K562 (cell line): ENCODE results near the gene NINJ2. TPM values are rescaled to one million over a fixed set of nuclear protein-coding genes. Genes with fewer than 3 reads are reported as not detected.

Source experiments
- ATAC-seq: fragments of 200-7000 bp; cut with Tn5 transposase; 3 replicates; pipeline ENCODE4 v1.9.1; 2020; ENCODE audit warnings: moderate library complexity
- BruUV-seq: library from RNA; stranded (reverse); fragments of 400-500 nt; replicated peaks from 2 replicates; lab custom pipeline; 2021; lab: Mats Ljungman, UMichigan
- CTCF ChIA-PET: fragments of 300-600 bp; formaldehyde crosslinking; extraction: SDS; loops from one replicate; lab custom pipeline; 2021; ENCODE audit warnings: low intra/inter-chr PET ratio; lab: Yijun Ruan, JAX
- POLR2A ChIA-PET: fragments of 300-600, 350-650 bp; sonication (Branson Sonifier 250); formaldehyde crosslinking; extraction: SDS; loops from one replicate; lab custom pipeline; 2021; ENCODE audit warnings: antibody characterized with exemption, inconsistent platforms; lab: Yijun Ruan, JAX
- DNase-seq, 4 experiments: peaks; one replicate each; pipeline versions ENCODE4 v3.0.0 to v3.0.0-alpha.2; 2011 to 2018; ENCODE audit warnings: low spot score in 3 of 4, mixed read lengths in 3 of 4; ENCODE audit errors: extremely low read depth in 1 of 4
- FAIRE-seq: peaks from 2 replicates; lab custom pipeline; 2011; peaks lifted over from hg19 to GRCh38; lab: Jason Lieb, UNC
- H2AFZ ChIP-seq: 2 replicates; pipeline ENCODE4 v1.6.0; 2011; ENCODE audit warnings: low read depth, low read length, control low read depth, inconsistent platforms
- H3K27ac ChIP-seq: fragments of 200-600 bp; 3 replicates; pipeline ENCODE4 v1.8.0; 2011; ENCODE audit warnings: low read depth, mild to moderate bottlenecking, control low read depth, inconsistent platforms, low read length, moderate library complexity, mixed read lengths; ENCODE audit errors: extremely low read depth
- H3K27me3 ChIP-seq, 2 experiments: fragments of 300-600 bp in 1 of 2; 2 replicates in 1 of 2; 3 replicates in 1 of 2; pipeline versions ENCODE4 v1.6.0 to v1.8.0; 2011; ENCODE audit warnings: inconsistent platforms in 2 of 2, low read length in 2 of 2, mild to moderate bottlenecking in 1 of 2, mixed read lengths in 1 of 2, moderate library complexity in 1 of 2; ENCODE audit not compliant: control insufficient read depth in 2 of 2, insufficient read depth in 2 of 2
- H3K36me3 ChIP-seq: fragments of 300-600 bp; 3 replicates; pipeline ENCODE4 v1.8.0; 2011; ENCODE audit warnings: mild to moderate bottlenecking, low read length, inconsistent platforms; ENCODE audit not compliant: control insufficient read depth, insufficient read depth
- H3K4me1 ChIP-seq, 2 experiments: fragments of 200-600 bp in 1 of 2; replicated peaks in 1 of 2; 2 replicates in 1 of 2; 3 replicates in 1 of 2; pipeline versions ENCODE4 v1.5.1 to v1.8.0; 2011; ENCODE audit warnings: inconsistent platforms in 2 of 2, low read length in 2 of 2, mild to moderate bottlenecking in 1 of 2, mixed read lengths in 1 of 2, moderate library complexity in 1 of 2; ENCODE audit not compliant: control insufficient read depth in 2 of 2, insufficient read depth in 2 of 2
- H3K4me2 ChIP-seq: 2 replicates; pipeline ENCODE4 v1.6.1; 2011; ENCODE audit warnings: low read length, control low read depth, inconsistent platforms, mixed read lengths; ENCODE audit not compliant: insufficient read depth
- H3K4me3 ChIP-seq: fragments of 200-600 bp; sonication (generic), shearing (Covaris generic); 2 replicates; pipeline ENCODE4 v1.5.1; 2016; ENCODE audit warnings: control low read depth, inconsistent platforms
- H3K79me2 ChIP-seq: fragments of 200-600 bp; 3 replicates; pipeline ENCODE4 v1.8.0; 2011; ENCODE audit warnings: low read length, inconsistent platforms; ENCODE audit not compliant: control insufficient read depth, insufficient read depth
- H3K9ac ChIP-seq, 2 experiments: 2 replicates each; pipeline versions ENCODE4 v1.6.0 to v1.6.1; 2011; ENCODE audit warnings: low read depth in 2 of 2, low read length in 2 of 2, control low read depth in 1 of 2, inconsistent platforms in 1 of 2, mild to moderate bottlenecking in 1 of 2, mixed read lengths in 1 of 2; ENCODE audit not compliant: insufficient read depth in 1 of 2
- H3K9me1 ChIP-seq: one replicate; pipeline ENCODE4 v1.6.0; 2011; ENCODE audit warnings: inconsistent platforms, mild to moderate bottlenecking, low read length, moderate library complexity; ENCODE audit not compliant: control insufficient read depth, insufficient read depth
- H3K9me3 ChIP-seq: replicated peaks from 2 replicates; pipeline ENCODE4 v1.5.1; 2011; ENCODE audit warnings: low read depth, low read length, inconsistent platforms; ENCODE audit not compliant: control insufficient read depth, insufficient read depth
- H4K20me1 ChIP-seq: replicated peaks from 2 replicates; pipeline ENCODE4 v1.6.1; 2011; ENCODE audit warnings: low read length, inconsistent platforms, mixed read lengths; ENCODE audit not compliant: control insufficient read depth, insufficient read depth
- ATF6 ChIP-seq: sonication (generic); formaldehyde crosslinking; IDR thresholded peaks from 2 replicates; pipeline ENCODE4 v1.4.0; 2020; ENCODE audit warnings: mild to moderate bottlenecking, missing genetic modification reagents
- BCOR ChIP-seq: fragments of 450-650 bp; IDR thresholded peaks from 2 replicates; pipeline ENCODE4 v1.6.1; 2016
- CBX1 ChIP-seq: sonication (generic); IDR thresholded peaks from 2 replicates; pipeline ENCODE4 v1.6.1; 2016; ENCODE audit warnings: antibody characterized with exemption, low read depth, mild to moderate bottlenecking
- CREB5 ChIP-seq: fragments of 250-450 bp; sonication (Bioruptor Pico); IDR thresholded peaks from 2 replicates; pipeline ENCODE4 v1.5.0; 2020; ENCODE audit warnings: mild to moderate bottlenecking
- ETV1 ChIP-seq: fragments of 450-650 bp; conservative IDR thresholded peaks from 2 replicates; pipeline ENCODE4 v1.6.1; 2016; ENCODE audit warnings: missing genetic modification characterization, control low read depth, low read depth, missing compliant biosample characterization
- EWSR1 ChIP-seq: fragments of 450-650 bp; IDR thresholded peaks from 2 replicates; pipeline ENCODE4 v1.6.1; 2018; ENCODE audit warnings: borderline replicate concordance, mild to moderate bottlenecking, low read depth, moderate library complexity; ENCODE audit not compliant: partially characterized antibody
- HMG20B ChIP-seq: fragments of 250-450 bp; sonication (Bioruptor Pico); IDR thresholded peaks from 2 replicates; pipeline ENCODE4 v1.5.0; 2021; ENCODE audit warnings: mild to moderate bottlenecking
- MEF2A ChIP-seq: IDR thresholded peaks from 2 replicates; pipeline ENCODE4 v1.6.1; 2011; ENCODE audit warnings: low read depth, mild to moderate bottlenecking, low read length, moderate library complexity; ENCODE audit not compliant: control insufficient read depth
- RBM25 ChIP-seq: fragments of 200-400 bp; formaldehyde crosslinking; IDR thresholded peaks from 2 replicates; pipeline ENCODE4 v1.6.1; 2018; ENCODE audit warnings: low read length, low read depth, moderate library complexity; ENCODE audit not compliant: severe bottlenecking
- STAG1 ChIP-seq: sonication (generic); formaldehyde crosslinking; IDR thresholded peaks from 2 replicates; pipeline ENCODE4 v1.5.0; 2020; ENCODE audit warnings: missing genetic modification reagents, borderline replicate concordance
- TRIM24 ChIP-seq, 2 experiments: fragments of 450-650 bp; IDR thresholded peaks; 2 replicates each; pipeline ENCODE4 v1.6.1; 2016
- XRCC5 ChIP-seq: fragments of 200-400 bp; formaldehyde crosslinking; IDR thresholded peaks from 2 replicates; pipeline ENCODE4 v1.6.1; 2017; ENCODE audit warnings: low read depth, mild to moderate bottlenecking, low read length
- ZBED1 ChIP-seq: IDR thresholded peaks from 2 replicates; pipeline ENCODE4 v1.6.1; 2014
- ZFP36 ChIP-seq: fragments of 150-350 bp; IDR thresholded peaks from 2 replicates; pipeline ENCODE4 v1.6.1; 2018; ENCODE audit warnings: low read length, low read depth; ENCODE audit not compliant: partially characterized antibody
- ZNF41 ChIP-seq: fragments of 250-450 bp; sonication (Bioruptor Pico); conservative IDR thresholded peaks from 2 replicates; pipeline ENCODE4 v1.4.0; 2020; ENCODE audit warnings: mild to moderate bottlenecking
- WGBS: fragments of 100-300 bp; shearing (Covaris generic); methylation state at CpG from one replicate; pipeline ENCODE4 v1.1.6; 2016; ENCODE audit warnings: low coverage, mixed read lengths; ENCODE audit not compliant: insufficient coverage; ENCODE audit errors: missing lambda C conversion rate; 5-methylcytosine and 5-hydroxymethylcytosine counted together
- in situ Hi-C: fragments of 300-500 bp; cut with MboI; formaldehyde crosslinking; loops from 4 replicates; pipeline ENCODE4 v1.15.0; 2018; ENCODE audit warnings: inconsistent platforms, mixed read lengths
- intact Hi-C: fragments of 100-400 bp; cut with micrococcal nuclease; formaldehyde crosslinking; loops from 2 replicates; pipeline ENCODE4 v1.14.2; 2022
- polyA plus RNA-seq, 8 experiments: library from polyadenylated mRNA; depleted of rRNA in 4 of 8; stranded (reverse) in 5 of 8; unstranded in 3 of 8; fragments of >200 nt; fragmentation: Nextera tagmentation in 2 of 8; fragmentation: Illumina TruSeq in 1 of 8; extraction: Ambion mirVana in 2 of 8; extraction: Trizol in 1 of 8; gene quantifications; 2 replicates each; pipeline versions ENCODE4 v1.2.1 to v1.2.3, GENCODE V29; 2011 to 2014; ENCODE audit warnings: inconsistent platforms in 1 of 8, missing spikeins in 1 of 8
- total RNA-seq, 7 experiments: library from RNA; depleted of rRNA in 6 of 7; stranded (reverse); fragments of >200 nt in 6 of 7; fragmentation: Illumina TruSeq in 2 of 7; extraction: Trizol in 2 of 7; gene quantifications; 2 replicates each; pipeline versions ENCODE4 v1.2.1 to v1.2.3, GENCODE V29; 2011 to 2021; ENCODE audit warnings: low replicate concordance in 1 of 7
- TF ChIP-seq, protein P1 (sequence below), 2 experiments: IDR thresholded peaks; 2 replicates each; pipeline ENCODE4 v1.6.1; 2011; ENCODE audit warnings: borderline replicate concordance in 1 of 2, control low read depth in 1 of 2, low read depth in 1 of 2, low read length in 1 of 2, mild to moderate bottlenecking in 1 of 2, mixed read lengths in 1 of 2, moderate library complexity in 1 of 2; ENCODE audit not compliant: insufficient read depth in 1 of 2, insufficient read length in 1 of 2, poor library complexity in 1 of 2, severe bottlenecking in 1 of 2; ENCODE audit errors: extremely low read depth in 1 of 2

NINJ2 gene
- total and polyA plus RNA-seq, 9 of the 15 experiments (the other 6 are each of a cell fraction or from before 2014, with no cell fraction given): 2.6 to 16.0 (median 4.5) TPM

- Histone ChIP-seq H3K79me2 (no peaks in the 10 kb centered on the region), H3K4me2 (no peak overlapping the region), H3K9me1 (no peaks in the 10 kb centered on the region), H4K20me1 (no peaks in the 10 kb centered on the region), H3K36me3 (no peaks in the 10 kb centered on the region), H3K4me1 (peaks cover 4 to 13% of the 10 kb centered on the region in 2 experiments; a peak in 3 of 5 replicates), H3K27ac (no peak overlapping the region), H3K4me3 (no peak overlapping the region), H3K9ac (0 out of 4 replicates have a peak overlapping the region, but pooled peaks of 1 of the 2 experiments have one; percentile 47), H3K9me3 (no peaks in the 10 kb centered on the region), H3K27me3 (no peaks in the 10 kb centered on the region), H2AFZ (no peak overlapping the region)
- ATAC-seq: no peak
- FAIRE-seq: no peak
- WGBS: 34% methylated on average over 4 of the region's 4 CpGs
- BruUV-seq: no TSS peak
- POLR2A ChIA-PET: interaction anchor here (1.8 kb wide), 1 partner anchor 10 kb away, joined by 9 read pairs; no protein-coding TSS in a partner anchor
- TF ChIP-seq ETV1 (tag): no peak
- TF ChIP-seq ZFP36: peak; percentile 95
- no peak for TF ChIP-seq HMG20B (CRISPR knock-in tag)
- TF ChIP-seq ATF6 (CRISPR knock-in tag): no peak
- no peak for TF ChIP-seq CREB5 (CRISPR knock-in tag)
- no peak for TF ChIP-seq CBX1
- TF ChIP-seq RBM25: peak; percentile 65
- no peak for TF ChIP-seq EWSR1
- TF ChIP-seq BCOR: no peak
- no peak for TF ChIP-seq MEF2A
- no peak for TF ChIP-seq XRCC5
- TF ChIP-seq TRIM24 (IDR thresholded peaks at IDR 0.05): no peak
- TF ChIP-seq, protein P1, sequence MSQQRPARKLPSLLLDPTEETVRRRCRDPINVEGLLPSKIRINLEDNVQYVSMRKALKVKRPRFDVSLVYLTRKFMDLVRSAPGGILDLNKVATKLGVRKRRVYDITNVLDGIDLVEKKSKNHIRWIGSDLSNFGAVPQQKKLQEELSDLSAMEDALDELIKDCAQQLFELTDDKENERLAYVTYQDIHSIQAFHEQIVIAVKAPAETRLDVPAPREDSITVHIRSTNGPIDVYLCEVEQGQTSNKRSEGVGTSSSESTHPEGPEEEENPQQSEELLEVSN (IDR thresholded peaks at IDR 0.05; ENCODE audit: borderline replicate concordance in 1 of 2, extremely low read depth in 1 of 2, insufficient read depth in 1 of 2, insufficient read length in 1 of 2, low read depth in 1 of 2, low read length in 1 of 2, poor library complexity in 1 of 2, severe bottlenecking in 1 of 2): no peak
- TF ChIP-seq ZNF41: no peak
- TF ChIP-seq STAG1 (CRISPR knock-in tag): no peak
- no peak for TF ChIP-seq ZBED1
- DNase-seq: no peak
- in situ Hi-C loops: no loop called here
- CTCF ChIA-PET: no interaction called here
- intact Hi-C loops: no loop called here
These were observed 36.0 kb downstream of the NINJ2 start for GRCh38 chr12:627285-627684.
